GM18858 (cell line): Measurements from ENCODE around the gene ABT1.

Experiments used
- ATAC-seq: cut with Tn5 transposase; IDR thresholded peaks from one replicate; pipeline ENCODE4 v1.9.1; 2021; ENCODE audit not compliant: unreplicated experiment

ABT1 gene

DNA sequence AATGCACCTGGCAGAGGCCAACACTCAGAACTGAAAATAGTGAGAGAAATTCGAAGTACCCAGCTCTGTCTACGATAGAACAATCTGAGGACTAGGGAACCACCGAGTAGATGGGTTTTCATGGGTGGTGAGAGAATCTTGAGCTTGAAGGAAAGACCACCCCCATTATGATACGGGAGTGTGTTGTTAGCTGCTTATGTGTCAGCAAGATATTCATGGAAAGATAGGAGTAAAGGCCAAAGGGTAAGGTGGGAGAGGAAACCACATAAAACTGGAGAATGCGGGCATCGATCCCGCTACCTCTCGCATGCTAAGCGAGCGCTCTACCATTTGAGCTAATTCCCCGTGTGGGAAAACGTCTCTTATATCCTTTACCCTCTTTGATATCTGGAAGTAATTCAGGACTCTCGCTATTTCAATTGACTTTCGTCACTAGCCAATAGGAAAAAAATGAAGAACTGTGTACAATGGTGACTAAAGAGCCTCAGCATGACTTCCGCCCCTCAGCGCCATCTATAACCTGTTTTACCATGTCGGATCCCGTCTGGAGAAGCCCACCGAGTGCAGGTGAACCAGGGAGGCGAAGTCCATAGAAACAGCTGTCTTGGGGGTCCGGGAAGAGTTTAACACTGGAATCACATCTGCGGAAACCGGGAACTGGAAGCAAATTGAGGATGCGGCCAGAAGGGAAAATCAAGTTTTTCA, 25.0 kb upstream of the ABT1 start:
- no peak for ATAC-seq

DNA sequence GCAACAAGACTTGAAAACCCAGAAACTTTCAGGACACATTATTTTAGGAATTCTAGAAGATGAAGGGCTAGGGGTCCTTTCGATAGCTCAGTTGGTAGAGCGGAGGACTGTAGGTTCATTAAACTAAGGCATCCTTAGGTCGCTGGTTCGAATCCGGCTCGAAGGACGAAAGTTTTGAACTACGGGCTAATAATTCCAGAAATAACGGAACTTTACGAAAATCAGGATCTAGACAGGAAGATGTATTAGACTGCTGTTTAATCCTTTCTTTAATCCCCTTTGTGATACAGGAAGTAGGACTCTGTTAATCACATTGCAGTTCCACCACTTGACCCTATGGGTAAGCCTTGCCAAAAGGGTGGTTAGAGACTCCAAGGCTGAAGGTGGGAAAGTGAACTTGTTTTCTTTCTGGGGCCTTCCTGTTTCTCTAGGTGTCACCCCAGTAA, 21.2 kb upstream of the ABT1 start:
- ATAC-seq, result no peak

DNA sequence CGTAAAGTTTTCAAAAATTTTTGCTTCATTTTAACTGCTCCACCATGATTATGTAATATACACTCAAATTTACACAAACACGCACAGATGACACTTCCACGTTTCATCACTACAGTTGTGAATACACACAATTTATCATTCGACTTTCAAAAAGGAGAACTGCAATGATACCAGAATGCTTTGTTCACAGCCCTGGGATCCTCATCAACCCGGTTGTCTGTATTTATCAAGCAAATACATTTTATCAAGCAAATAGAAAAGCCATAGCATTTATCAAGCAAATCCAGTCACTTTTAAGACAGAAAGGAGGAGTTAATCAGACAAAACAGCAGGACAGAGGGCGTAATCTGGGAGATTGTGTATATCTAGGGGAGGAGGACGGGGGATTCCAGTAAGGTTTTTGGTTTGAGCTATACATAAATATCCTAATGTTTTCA, 20.3 kb upstream of the ABT1 start:
- ATAC-seq, result no peak

DNA sequence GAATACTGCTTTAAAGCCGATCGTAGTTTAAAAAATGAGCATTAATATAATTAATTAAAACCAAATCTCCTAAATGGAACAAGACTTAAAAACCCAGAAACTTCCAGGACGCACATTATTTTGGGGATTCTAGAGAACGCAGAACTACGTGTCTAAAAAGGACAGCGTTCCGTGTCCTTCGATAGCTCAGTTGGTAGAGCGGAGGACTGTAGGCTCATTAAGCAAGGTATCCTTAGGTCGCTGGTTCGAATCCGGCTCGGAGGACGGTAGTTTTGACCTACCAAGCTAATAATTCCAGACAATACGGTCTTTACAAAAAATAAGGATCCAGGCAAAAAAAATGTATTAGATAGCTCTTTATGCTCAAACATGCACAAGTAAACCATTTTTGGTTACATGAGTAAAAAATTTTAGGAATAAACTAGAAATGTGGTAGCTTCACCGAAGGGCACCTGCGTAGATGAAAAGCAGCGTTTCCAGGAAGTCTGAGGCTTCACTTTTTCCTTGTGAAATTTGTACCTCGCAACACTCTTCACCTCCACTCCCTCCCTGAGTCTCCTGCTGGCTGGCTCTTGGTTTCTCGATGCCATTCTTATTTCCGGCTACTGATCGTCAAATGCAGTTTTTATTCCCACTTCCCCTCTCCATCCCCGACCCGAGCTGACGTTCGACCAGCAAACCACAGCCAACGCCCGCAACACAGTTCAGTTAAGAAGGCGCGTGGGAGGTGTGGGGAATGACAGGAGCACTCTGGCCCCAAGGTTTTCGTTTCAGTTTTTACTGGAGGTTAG, 19.6 kb upstream of the ABT1 start:
- ATAC-seq, result no peak

DNA sequence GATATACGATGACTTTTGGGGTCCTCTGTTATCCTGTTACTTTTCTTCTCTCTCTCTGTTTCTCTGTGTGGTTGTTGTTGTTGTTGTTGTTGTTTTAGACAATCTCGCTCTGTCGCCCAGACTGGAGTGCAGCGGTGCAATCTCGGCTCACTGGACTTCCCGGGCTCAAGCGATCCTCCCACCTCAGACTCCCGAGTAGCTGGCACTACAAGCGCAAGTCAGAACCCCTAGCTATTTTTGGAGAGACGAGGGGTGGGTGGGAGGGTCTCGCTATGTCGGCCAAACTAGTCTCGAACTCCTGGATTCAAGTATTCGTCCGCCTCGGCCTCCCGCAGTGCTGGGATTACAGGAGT, 19.1 kb upstream of the ABT1 start:
- no peak for ATAC-seq

DNA sequence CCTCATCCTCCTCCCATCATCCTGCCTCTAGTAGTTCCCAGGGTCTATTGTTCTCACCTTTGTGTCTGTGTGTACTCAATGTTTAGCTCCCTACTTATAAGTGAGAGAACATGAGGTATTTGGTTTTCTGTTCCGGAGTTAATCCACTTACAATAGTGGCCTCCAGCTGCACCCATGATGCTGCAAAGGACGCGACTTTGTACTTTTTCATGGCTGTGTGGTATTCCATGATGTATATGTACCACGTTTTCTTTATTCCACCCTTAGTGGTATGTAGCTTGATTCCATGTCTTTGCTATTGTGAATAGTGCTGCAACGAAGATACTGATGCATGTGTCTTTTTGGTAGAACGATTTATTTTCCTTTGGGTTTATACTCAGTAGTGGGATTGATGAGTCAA, 18.5 kb upstream of the ABT1 start:
- no peak for ATAC-seq

DNA sequence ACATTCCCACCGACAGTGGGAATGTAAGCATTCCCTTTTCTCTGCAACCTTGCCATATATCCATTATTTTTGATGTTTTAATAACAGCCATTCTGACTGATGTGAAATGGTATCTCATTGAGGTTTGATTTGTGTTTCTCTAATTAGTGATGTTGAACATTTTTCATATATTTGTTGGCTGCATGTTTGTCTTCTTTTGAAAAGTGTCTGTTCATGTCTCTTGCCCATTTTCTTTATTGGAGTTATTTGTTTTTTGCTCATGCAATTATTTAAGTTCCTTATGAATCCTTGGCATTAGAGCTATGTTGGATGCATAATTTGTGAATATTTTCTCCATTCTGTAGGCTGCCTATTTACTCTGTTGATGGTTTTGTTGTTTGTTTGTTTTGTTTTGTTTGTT, 18.0 kb upstream of the ABT1 start:
- no peak for ATAC-seq

DNA sequence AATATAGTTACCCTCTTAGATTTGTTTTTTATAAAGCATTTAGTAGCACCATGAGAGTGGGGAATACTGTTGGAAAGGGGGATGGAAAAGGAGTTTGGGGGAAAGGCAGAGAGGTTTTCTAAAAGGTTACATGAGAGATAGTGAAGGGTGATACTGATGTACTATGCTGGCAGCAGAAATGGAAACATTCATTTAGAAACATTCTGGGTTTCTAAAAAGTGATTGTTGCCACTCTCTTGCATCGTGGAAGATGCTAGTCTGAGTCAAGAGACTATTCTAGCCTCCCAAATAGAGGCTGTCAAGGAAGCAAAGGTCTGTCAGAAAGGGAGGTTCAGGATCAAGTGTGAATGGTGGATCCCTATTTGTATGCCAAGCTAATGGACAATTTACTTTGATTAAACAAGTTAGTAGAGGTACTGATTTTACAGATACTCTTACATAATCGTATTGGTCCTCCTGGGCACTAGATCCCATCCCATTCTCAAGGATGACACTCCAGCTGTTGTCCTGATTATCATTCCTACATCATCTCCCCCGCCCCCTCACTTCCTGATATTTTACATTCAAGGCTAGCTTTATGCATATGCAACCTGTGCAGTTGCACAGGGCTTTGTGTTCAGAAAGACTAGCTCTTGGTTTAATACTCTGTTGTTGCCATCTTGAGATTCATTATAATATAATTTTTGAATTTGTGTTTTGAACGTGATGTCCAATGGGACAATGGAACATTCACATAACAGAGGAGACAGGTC, 15.4 kb upstream of the ABT1 start:
- ATAC-seq, result no peak

DNA sequence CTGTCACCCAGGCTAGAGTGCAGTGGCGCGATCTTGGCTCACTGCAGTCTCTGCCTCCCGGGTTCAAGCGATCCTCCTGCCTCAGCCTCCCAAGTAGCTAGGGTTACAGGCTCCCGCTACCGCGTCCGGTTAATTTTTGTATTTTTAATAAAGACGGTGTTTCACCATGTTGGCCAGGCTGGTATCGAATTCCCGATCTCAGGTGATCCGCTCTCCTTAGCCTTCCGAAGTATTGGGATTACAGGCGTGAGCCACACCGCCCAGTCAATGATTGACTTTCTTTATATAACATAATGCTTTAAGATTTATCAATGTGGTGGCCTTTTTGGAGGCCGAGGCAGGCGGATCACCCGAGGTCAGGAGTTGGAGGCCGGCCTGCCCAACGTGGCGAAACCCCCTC, 7.8 kb upstream of the ABT1 start:
- no peak for ATAC-seq

DNA sequence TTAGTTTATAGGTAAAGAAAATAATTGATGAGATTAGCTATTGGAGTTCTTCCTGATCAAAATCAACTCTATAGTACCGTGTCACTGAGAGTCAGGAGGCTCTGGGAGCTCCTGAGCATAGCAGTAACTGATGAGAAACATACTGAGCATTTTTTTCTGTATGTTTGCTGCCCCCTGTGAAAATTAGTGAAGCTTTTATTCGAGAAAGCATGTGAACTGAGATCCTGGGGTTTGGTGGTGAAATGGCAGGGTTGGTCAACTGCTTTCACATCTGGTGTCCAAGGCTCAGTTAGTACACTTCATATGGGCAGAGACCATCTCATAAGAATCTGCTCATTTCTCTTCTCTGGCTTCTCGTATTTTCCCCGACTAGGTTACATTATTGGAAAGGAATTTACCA, 4.1 kb upstream of the ABT1 start:
- ATAC-seq, result no peak

DNA sequence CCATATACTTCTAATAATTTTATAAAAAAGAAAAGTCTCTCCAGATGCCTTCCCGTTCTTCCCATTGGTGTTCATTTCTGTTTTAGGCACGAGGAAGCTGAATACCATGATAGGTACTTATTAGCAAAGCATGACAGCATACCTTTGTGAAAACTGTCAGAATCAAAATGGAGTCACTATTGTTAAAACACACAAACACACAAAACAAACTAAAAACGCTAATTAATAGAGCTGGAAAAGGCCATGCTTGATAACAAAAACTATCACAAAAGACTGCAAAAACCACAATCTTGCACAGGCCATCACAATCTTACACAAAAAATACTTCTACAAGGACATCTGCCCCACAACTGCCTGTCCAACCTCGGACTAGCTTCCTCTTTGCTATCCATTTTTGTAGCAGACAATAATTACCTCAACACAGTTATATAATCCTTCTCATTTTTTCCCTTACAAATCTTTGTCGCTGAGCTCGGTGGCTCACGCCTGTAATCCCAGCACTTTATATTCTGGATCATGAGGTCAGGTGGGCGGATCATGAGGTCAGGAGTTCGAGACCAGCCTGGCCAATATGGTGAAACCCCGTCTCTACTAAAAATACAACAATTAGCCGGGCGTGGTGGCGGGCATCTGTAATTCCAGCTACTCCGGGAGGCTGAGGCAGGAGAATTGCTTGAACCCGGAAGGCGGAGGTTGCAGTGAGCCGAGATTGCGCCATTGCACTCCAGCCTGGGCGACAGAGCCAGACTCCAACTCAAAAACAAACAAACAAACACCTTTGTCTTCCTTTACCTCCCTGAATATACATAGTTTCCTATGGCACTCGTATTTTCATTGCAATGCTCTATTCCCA, 3.2 kb upstream of the ABT1 start:
- no peak for ATAC-seq

DNA sequence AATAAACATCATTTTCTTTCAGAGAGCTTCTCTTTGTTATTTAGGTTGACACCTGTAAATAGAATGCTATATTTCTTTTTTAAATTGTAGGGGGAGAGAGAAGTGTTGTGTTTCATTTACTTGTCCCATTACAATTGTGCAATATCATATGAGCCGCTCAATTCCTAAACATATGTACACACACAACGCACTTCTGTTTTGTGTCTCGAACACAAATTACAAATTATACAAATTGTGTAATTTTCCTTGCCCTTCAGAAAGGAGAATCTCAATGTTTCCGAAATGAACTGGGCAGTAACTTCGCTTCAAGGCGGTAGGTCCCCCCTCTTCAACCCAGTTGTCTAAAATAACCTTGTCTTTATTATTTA, 2.6 kb upstream of the ABT1 start:
- no peak for ATAC-seq

DNA sequence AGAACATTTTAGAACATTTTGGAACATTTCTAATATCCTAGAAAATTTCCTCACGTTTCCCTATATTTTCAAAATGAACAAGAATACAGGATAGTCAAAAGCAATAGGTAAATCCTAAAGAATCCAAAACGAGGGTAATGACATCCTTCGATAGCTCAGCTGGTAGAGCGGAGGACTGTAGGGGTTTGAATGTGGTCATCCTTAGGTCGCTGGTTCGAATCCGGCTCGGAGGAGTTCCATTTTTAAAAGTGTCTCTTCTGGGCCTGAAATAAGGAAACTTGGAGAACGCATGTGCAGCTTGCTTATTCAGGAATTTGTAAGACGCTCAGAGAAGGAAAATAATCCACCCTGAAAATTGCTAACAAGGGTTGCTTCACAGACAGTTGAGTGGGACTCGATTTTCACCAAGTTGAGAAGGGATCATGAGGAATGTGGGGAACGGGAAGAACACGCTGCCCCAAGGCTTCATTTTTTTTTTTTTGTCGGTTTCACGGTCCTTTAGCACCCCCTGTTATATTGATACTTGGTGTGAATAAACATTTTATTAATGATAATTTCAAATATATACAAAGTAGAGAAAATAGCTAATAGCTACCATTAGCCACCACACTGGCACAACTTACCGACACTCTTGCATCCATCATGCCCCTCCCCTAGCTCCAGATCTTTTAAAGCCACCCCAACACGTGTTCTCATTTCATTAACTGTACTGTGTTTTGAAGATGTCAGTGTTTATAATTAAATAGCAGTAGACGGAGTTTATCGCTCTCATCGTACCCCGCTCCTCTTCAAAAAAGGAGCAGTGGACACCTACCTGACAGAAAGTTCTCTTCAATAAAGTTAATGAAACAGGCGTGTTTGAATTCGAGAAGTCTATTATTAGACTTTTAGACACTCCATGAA, 1.8 kb upstream of the ABT1 start:
- ATAC-seq, result no peak

DNA sequence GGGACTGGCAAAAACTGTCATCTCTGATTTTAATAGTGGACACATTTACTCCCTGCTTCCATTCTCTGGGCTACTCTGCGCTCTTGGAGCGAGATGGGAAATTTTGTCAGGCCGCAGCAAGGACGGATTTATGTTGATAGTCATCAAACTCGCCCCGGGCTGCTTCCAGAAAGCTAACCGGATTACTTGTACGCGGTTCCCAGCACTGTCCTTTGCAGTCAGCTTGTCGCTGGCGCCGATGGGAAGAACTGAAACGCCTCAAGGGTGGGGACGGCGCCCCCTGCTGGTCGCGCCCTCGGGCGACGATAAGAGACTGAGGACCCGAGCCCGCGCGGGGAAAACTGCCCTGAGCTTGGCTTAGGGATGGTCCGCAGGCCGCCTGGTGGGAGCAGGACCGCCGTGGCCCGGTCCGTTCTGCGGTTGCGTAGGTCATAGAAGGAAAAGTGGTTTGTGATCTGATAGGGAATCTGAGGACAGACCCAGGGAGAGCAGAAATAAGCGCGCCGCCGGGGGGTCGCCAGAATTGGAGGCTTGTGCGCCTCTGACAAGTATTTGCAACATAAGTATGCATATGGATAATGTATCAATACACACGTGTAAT, 984 bp upstream of the ABT1 start:
- ATAC-seq, result no peak

DNA sequence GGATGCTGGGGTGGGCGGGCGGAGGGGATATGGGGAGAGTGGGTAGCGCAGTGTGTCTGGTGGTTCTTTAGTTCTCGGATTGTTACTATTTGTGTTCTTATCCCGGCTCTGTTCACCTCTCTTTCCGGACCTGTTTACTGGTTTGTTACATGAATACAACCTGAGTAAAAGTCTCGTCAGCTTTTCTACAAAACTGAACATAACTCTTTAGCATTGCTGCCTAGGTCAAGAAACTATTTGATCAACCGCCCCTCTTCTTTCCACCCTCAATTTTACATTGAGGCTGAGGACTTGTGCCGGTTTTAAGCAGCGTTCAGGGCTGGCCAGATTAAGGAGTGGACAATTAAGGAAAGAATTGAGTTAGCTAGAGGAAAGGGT, 625 bp downstream of the ABT1 start:
- ATAC-seq, result no peak

DNA sequence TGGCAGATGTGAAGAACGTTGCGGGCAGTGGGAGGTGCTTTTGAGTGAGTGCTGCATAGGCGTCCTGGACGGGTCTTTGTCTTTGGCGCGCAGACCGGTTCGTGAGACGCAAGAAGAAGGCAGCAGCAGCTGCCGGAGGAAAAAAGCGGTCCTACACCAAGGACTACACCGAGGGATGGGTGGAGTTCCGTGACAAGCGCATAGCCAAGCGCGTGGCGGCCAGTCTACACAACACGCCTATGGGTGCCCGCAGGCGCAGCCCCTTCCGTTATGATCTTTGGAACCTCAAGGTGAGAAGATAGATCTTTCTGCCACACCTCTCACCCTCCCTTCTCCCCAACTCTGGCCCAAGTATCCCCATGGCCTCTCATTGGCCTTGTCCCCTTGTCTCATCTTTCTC, 1.1 kb downstream of the ABT1 start:
- ATAC-seq, result no peak

DNA sequence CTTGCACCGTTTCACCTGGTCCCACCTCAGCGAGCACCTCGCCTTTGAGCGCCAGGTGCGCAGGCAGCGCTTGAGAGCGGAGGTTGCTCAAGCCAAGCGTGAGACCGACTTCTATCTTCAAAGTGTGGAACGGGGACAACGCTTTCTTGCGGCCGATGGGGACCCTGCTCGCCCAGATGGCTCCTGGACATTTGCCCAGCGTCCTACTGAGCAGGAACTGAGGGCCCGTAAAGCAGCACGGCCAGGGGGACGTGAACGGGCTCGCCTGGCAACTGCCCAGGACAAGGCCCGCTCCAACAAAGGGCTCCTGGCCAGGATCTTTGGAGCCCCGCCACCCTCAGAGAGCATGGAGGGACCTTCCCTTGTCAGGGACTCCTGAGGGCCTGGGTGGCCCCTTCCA, 1.5 kb downstream of the ABT1 start:
- ATAC-seq, result no peak

DNA sequence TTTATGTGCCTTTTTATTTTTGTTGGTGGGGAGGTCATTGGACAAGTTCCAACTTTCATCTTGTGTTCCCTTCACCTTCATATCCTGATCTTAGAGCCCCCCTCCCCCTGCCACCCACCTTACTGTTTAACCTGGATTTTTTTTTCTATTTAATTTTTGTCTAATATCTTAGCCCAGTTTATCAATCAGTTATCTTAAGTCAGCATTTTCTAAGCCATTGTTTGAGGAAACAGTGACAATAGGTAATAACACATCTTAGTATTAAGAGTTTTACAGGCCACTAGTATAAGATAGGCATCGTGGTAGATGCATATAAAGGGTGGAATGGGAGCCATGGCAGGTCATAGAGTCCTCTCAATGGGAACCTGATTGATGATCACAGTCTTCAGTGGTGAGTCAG, 2.4 kb downstream of the ABT1 start:
- no peak for ATAC-seq

DNA sequence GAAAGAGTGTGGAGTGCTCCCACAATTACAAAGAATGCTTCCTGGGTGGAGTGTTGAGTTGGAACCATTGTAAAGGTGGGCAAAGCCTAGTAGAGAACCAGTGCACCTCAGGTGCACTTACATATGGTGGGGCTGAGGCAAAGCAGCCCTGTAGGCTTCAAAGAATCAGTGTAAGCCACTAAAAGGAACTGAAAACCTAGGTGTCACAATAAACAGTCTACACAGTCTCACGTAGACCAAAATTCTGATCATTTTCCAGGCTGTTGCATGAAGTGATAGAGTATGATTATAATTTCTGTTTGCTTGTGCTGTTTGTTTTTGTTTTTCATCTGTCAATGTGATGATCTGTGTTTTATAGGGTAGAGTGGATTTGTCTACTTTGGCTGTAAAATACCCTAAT, 2.8 kb downstream of the ABT1 start:
- no peak for ATAC-seq

DNA sequence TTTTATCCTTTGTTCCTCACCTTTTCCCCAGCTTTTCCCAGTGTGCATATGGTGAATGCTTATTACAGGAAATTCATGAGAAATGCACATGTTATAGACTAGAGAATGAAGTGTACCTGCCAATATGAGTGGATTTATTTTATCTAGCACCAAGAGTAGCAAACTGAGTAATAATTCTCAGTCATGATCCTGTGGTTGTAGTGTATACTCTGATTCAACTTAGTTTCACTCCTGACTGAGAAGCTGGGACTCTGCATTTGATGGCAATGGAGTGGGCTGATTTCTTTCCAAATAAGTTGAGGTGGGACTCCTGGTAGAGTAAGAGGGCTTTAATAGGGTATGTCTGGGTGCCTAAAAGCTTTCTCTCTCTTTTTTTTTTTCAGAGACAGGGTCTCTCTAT, 4.0 kb downstream of the ABT1 start:
- ATAC-seq, result no peak
